Sigmoid colon (tissue), 7 donors: ENCODE measurements around the gene SAPCD1. TPM values are rescaled to one million over a fixed set of nuclear protein-coding genes. Genes with fewer than 3 reads are reported as not detected.

Experiments
- DNase-seq: peaks from one replicate; pipeline ENCODE4 v3.0.0-alpha.2; 2019
- H3K27ac ChIP-seq, 4 donors: fragments of 200-600 bp; sonication (generic); one replicate each; pipeline ENCODE4 v1.5.1; 2016 to 2019; ENCODE audit warnings: mild to moderate bottlenecking in 1 of 4
- H3K27me3 ChIP-seq, 3 donors: fragments of 200-600 bp; sonication (generic); one replicate each; pipeline ENCODE4 v1.5.1; 2019; ENCODE audit warnings: mild to moderate bottlenecking in 1 of 3
- H3K36me3 ChIP-seq, 4 donors: fragments of 200-600 bp; sonication (generic); one replicate each; pipeline ENCODE4 v1.5.1; 2016 to 2019
- H3K4me1 ChIP-seq, 4 donors: fragments of 200-600 bp; sonication (generic); one replicate each; pipeline ENCODE4 v1.5.1; 2017 to 2019
- H3K4me3 ChIP-seq, 4 donors: fragments of 200-600 bp; sonication (generic); one replicate each; pipeline ENCODE4 v1.5.1; 2017 to 2019; ENCODE audit warnings: mild to moderate bottlenecking in 2 of 4, moderate library complexity in 1 of 4
- H3K9me3 ChIP-seq, 4 donors: fragments of 200-600 bp in 3 of 4; sonication (generic) in 3 of 4; one replicate each; pipeline versions ENCODE4 v1.5.1 to v1.6.1; 2013 to 2019
- EP300 ChIP-seq, 4 donors: sonication (generic); formaldehyde crosslinking; IDR thresholded peaks; one replicate each; pipeline ENCODE4 v1.6.1; 2017; ENCODE audit warnings: antibody characterized with exemption in 4 of 4
- POLR2A ChIP-seq, 2 donors: fragments of 450-650 bp; IDR thresholded peaks; one replicate each; pipeline ENCODE4 v1.6.1; 2016; ENCODE audit warnings: antibody characterized with exemption in 2 of 2, mild to moderate bottlenecking in 2 of 2, moderate library complexity in 2 of 2
- POLR2AphosphoS5 ChIP-seq, 4 donors: sonication (generic); formaldehyde crosslinking; IDR thresholded peaks; one replicate each; pipeline ENCODE4 v1.6.1; 2017; ENCODE audit warnings: antibody characterized with exemption in 4 of 4
- WGBS, 2 donors: extraction: QIAGEN DNeasy Blood & Tissue Kit; methylation state at CpG; one replicate each; pipeline ENCODE4 v1.1.7; 2013; 5-methylcytosine and 5-hydroxymethylcytosine counted together
- intact Hi-C: fragments of 100-400 bp; cut with DNase I; formaldehyde crosslinking; loops from one replicate; pipeline ENCODE4 v1.15.1; 2023
- polyA plus RNA-seq, 3 donors: library from polyadenylated mRNA; stranded (reverse); fragments of 200-250 nt; gene quantifications; one replicate each; pipeline ENCODE4 v1.2.3, GENCODE V29; 2013
- total RNA-seq, 4 donors: library from RNA; depleted of rRNA; stranded (reverse); fragments of >200 nt; gene quantifications; one replicate each; pipeline ENCODE4 v1.1.0, GENCODE V29; 2016
- TF ChIP-seq, protein P1 (sequence below), 4 experiments: fragments of 450-650 bp in 3 of 4; fragments of 200-600 bp in 1 of 4; IDR thresholded peaks; one replicate each; pipeline ENCODE4 v1.5.1; 2016 to 2019; ENCODE audit warnings: antibody characterized with exemption in 4 of 4, mild to moderate bottlenecking in 3 of 4, moderate library complexity in 2 of 4
- donor health status: healthy with polysubstance abuse.
- donor health status: Bipolar disorder and iron deficiency.
- donor health status: healthy.

The SAPCD1 gene
- total and polyA plus RNA-seq, 7 donors: 1.2 to 8.7 (median 4.2) TPM; not detected in 2

DNA sequence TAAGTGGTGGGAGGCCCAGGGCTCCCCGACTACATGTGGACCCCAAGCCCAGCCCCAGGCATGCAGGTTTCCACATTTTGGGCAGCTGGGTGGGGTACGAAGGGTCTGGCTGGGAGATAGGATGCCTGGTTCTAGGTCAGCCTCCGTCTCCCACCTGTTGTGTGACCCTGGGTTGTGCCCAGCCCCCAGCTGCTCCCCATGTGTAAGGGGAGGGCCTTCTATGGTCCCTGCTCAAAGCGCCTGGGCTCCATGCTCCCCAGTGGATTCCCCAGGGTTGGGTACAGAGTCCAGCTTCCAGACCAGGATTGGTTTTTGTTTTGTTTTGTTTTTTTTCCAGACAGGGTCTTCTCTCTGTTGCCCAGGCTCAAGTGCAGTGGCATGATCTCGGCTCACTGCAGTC, 15.7 kb downstream of the SAPCD1 start:
- H3K36me3 ChIP-seq: peaks cover 11 to 48% (median 41%) of the 10 kb centered on the region in 4 donors
- peaks cover 0 to 10% (median 10%) of the 10 kb centered on the region in 4 donors for H3K4me1 ChIP-seq
- H3K27ac ChIP-seq: no peak overlapping the region
- no peak for DNase-seq
- H3K9me3 ChIP-seq: no peaks in the 10 kb centered on the region
- intact Hi-C loops: no loop called here
- TF ChIP-seq, protein P1, sequence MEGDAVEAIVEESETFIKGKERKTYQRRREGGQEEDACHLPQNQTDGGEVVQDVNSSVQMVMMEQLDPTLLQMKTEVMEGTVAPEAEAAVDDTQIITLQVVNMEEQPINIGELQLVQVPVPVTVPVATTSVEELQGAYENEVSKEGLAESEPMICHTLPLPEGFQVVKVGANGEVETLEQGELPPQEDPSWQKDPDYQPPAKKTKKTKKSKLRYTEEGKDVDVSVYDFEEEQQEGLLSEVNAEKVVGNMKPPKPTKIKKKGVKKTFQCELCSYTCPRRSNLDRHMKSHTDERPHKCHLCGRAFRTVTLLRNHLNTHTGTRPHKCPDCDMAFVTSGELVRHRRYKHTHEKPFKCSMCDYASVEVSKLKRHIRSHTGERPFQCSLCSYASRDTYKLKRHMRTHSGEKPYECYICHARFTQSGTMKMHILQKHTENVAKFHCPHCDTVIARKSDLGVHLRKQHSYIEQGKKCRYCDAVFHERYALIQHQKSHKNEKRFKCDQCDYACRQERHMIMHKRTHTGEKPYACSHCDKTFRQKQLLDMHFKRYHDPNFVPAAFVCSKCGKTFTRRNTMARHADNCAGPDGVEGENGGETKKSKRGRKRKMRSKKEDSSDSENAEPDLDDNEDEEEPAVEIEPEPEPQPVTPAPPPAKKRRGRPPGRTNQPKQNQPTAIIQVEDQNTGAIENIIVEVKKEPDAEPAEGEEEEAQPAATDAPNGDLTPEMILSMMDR (IDR thresholded peaks at IDR 0.05): no peak
- TF ChIP-seq EP300 (IDR thresholded peaks at IDR 0.05) (no peak), POLR2AphosphoS5 (IDR thresholded peaks at IDR 0.05) (no peak), POLR2A (IDR thresholded peaks at IDR 0.05) (no peak)
- WGBS, 2 donors: 94 to 96% methylated on average over 5 of the region's 5 CpGs
- H3K27me3 ChIP-seq: no peaks in the 10 kb centered on the region
- H3K4me3 ChIP-seq: no peak overlapping the region

DNA sequence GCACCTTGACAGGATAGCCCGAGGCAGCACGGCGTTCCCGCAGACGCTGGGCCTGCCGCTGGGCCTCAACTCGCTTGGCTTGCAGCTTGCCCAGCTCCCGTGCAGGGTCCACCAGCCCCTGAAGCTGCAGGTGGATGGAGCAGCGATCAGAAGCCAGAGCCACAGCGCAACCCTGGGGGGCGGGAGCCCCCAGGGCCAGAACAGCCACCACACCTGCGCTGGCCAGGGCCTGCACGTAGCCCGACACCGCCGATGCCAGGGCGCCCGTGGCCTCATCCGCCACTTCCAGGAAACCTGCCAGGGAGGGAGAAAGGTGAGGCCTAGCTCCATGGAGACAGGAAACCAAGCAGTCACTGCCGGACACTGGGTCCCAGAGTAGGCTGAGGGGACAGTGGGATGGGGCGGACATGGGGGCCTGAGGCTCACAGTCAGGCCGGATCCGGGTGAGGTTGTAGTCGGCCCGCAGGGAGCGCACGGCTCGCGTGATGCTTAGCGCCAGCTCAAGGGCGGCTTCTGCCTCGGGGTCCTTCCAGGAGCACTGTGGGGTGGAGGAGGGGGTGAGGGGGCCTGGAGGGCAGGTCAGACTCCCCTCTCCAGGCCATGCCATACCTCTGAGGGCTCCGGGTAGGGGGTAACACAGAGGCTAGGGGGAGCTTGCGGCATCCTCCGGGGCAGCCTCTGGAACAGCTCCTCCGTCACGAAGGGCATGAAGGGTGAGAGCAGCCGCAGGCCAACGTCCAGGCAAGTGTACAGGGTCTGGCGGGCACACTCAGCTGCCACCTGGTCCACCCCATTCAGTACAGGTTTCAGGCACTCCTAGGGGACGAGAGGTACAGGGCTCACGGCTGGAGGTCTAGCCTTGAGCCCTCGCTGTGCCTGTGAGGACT, 16.8 kb downstream of the SAPCD1 start:
- 92 to 95% methylated on average over 43 of the region's 43 CpGs for WGBS, 2 donors
- DNase-seq: no peak
- Histone ChIP-seq H3K27ac (no peak overlapping the region), H3K36me3 (peaks cover 11 to 59% (median 44%) of the 10 kb centered on the region in 4 donors), H3K4me1 (peaks cover 0 to 10% (median 10%) of the 10 kb centered on the region in 4 donors), H3K4me3 (no peak overlapping the region), H3K9me3 (no peaks in the 10 kb centered on the region), H3K27me3 (no peaks in the 10 kb centered on the region)
- intact Hi-C loops: no loop called here
- TF ChIP-seq, protein P1 (IDR thresholded peaks at IDR 0.05): no peak
- TF ChIP-seq POLR2A (IDR thresholded peaks at IDR 0.05): no peak
- TF ChIP-seq EP300 (IDR thresholded peaks at IDR 0.05): no peak
- TF ChIP-seq POLR2AphosphoS5 (IDR thresholded peaks at IDR 0.05): no peak

DNA sequence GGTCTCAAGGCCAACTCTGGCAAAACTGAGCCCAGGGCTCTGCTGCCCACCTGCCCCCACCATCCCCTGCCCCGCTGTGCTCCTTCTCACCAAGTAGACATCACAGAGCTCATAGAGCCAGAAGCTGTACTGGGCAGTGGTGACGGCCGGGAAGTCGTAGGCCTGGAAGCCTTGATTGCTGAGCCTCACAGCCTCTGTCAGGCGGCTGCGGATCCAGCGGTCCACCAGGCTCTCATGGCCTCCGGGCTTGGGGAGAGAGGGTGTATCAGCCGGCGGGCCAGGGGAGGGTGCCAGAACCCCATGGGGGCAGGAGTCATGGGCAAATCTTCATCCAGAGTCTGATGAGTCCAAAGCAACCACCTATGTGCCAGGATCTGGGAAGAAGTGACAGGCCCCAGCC, 17.5 kb downstream of the SAPCD1 start:
- Histone ChIP-seq H3K4me1 (peaks cover 0 to 10% (median 10%) of the 10 kb centered on the region in 4 donors), H3K4me3 (no peak overlapping the region), H3K27me3 (no peaks in the 10 kb centered on the region), H3K9me3 (no peaks in the 10 kb centered on the region), H3K36me3 (peaks cover 17 to 65% (median 51%) of the 10 kb centered on the region in 4 donors), H3K27ac (no peak overlapping the region)
- TF ChIP-seq POLR2AphosphoS5 (IDR thresholded peaks at IDR 0.05) (no peak), EP300 (IDR thresholded peaks at IDR 0.05) (no peak), POLR2A (IDR thresholded peaks at IDR 0.05) (no peak)
- TF ChIP-seq, protein P1 (IDR thresholded peaks at IDR 0.05): no peak
- DNase-seq: no peak
- intact Hi-C loops: no loop called here
- WGBS, 2 donors: 95 to 97% methylated on average over 10 of the region's 10 CpGs

GRCh38 chr6:31780507-31781243, 18.2 kb downstream of the SAPCD1 start:
- intact Hi-C loops: no loop called here
- DNase-seq: no peak
- TF ChIP-seq POLR2A (IDR thresholded peaks at IDR 0.05) (no peak), EP300 (IDR thresholded peaks at IDR 0.05) (no peak), POLR2AphosphoS5 (IDR thresholded peaks at IDR 0.05) (no peak)
- TF ChIP-seq, protein P1 (IDR thresholded peaks at IDR 0.05): no peak

More at GRCh38 chr6:31780507-31781243, 18.2 kb downstream of the SAPCD1 start:
- H3K4me1 ChIP-seq: peaks cover 0 to 10% (median 10%) of the 10 kb centered on the region in 4 donors
- no peak overlapping the region for H3K4me3 ChIP-seq
- 90 to 93% methylated on average over 20 of the region's 20 CpGs for WGBS, 2 donors
- H3K36me3 ChIP-seq: peaks cover 17 to 73% (median 58%) of the 10 kb centered on the region in 4 donors
- H3K27me3 ChIP-seq: no peaks in the 10 kb centered on the region
- no peak overlapping the region for H3K27ac ChIP-seq
- no peaks in the 10 kb centered on the region for H3K9me3 ChIP-seq
